ENCODE results near the gene MRPL22. TPM values are rescaled to one million over a fixed set of nuclear protein-coding genes. Genes with fewer than 3 reads are reported as not detected.

Gene MRPL22
- total RNA-seq, 1 experiment from 2014 or later = 77.2 TPM

GRCh38 chr5:154968953-154969352 is 28.1 kb downstream of the MRPL22 start:
- no peak overlapping the region for H4K91ac ChIP-seq (ENCODE audit: insufficient read length, low read depth, low read length)
- no peaks in the 10 kb centered on the region for H3K4me1 Mint-ChIP-seq
- no peak overlapping the region for H3K18ac ChIP-seq (ENCODE audit: insufficient read length, low read depth, low read length)
- no peak overlapping the region for H3K56ac ChIP-seq (ENCODE audit: insufficient read length, low read depth, low read length)
- H2AK5ac ChIP-seq (ENCODE audit: insufficient read length, low read length) = no peak overlapping the region
- H3K36me3 Mint-ChIP-seq (ENCODE audit: insufficient read depth in 1 of 3, low read depth in 3 of 3) = peaks cover 0 to 6% (median 5%) of the 10 kb centered on the region in 3 experiments; a peak in 4 of 7 replicates
- H3K4me1 ChIP-seq (ENCODE audit: insufficient read depth, low read length) = no peaks in the 10 kb centered on the region
- no CpG with 5 or more reads among the region's 5 CpGs for WGBS (ENCODE audit: extremely low coverage, insufficient read length, low lambda C conversion rate)
- TF ChIP-seq CTCF (conservative IDR thresholded peaks at IDR 0.05) = no peak
- no peaks in the 10 kb centered on the region for H3K9me3 ChIP-seq (ENCODE audit: control insufficient read depth, low read depth, low read length)
- no peak overlapping the region for H2BK120ac ChIP-seq (ENCODE audit: low read depth, low read length, poor library complexity, severe bottlenecking)
- H2BK12ac ChIP-seq (ENCODE audit: insufficient read length, low read depth, low read length) = no peak overlapping the region
- H2BK5ac ChIP-seq (ENCODE audit: insufficient read length, low read length) = no peak overlapping the region
- H3K79me1 ChIP-seq (ENCODE audit: insufficient read depth, low read depth, low read length, poor library complexity, severe bottlenecking) = no peaks in the 10 kb centered on the region
- no peak overlapping the region for H4K5ac ChIP-seq (ENCODE audit: insufficient read length, low read depth, low read length)
- no peak overlapping the region for H3K4me3 Mint-ChIP-seq
- H3K4me2 ChIP-seq (ENCODE audit: insufficient read depth, insufficient read length, low read length) = no peak overlapping the region
- H3K23me2 ChIP-seq (ENCODE audit: insufficient read length, low read depth, low read length, poor library complexity, severe bottlenecking) = no peaks in the 10 kb centered on the region
- no peaks in the 10 kb centered on the region for H3K79me2 ChIP-seq (ENCODE audit: insufficient read depth, low read length)
- H4K8ac ChIP-seq (replicated peaks; ENCODE audit: insufficient read length, low read depth, low read length) = no peak overlapping the region
- no peaks in the 10 kb centered on the region for H3K27me3 Mint-ChIP-seq (ENCODE audit: low read depth)
- H2BK20ac ChIP-seq (ENCODE audit: low read depth, low read length, poor library complexity, severe bottlenecking) = no peak overlapping the region
- no peak overlapping the region for H3K23ac ChIP-seq (ENCODE audit: insufficient read length, low read depth, low read length)
- no peak overlapping the region for H2AFZ ChIP-seq (ENCODE audit: low read length)
- DNase-seq = no peak
- H3K27ac ChIP-seq (ENCODE audit: insufficient read length, low read depth, low read length) = no peak overlapping the region
- H3K9me3 Mint-ChIP-seq = no peaks in the 10 kb centered on the region
- no peak overlapping the region for H3K14ac ChIP-seq (ENCODE audit: insufficient read depth, low read length)
- no peak overlapping the region for H3K9ac ChIP-seq (ENCODE audit: extremely low read depth, insufficient read length, low read length)
- no peak overlapping the region for H3K27ac Mint-ChIP-seq
- H3K27me3 ChIP-seq (ENCODE audit: insufficient read depth, low read length) = no peaks in the 10 kb centered on the region
- H2BK15ac ChIP-seq (ENCODE audit: low read depth, low read length) = no peak overlapping the region
- H3K4ac ChIP-seq (ENCODE audit: low read depth, low read length) = no peak overlapping the region
- no peaks in the 10 kb centered on the region for H4K20me1 ChIP-seq (ENCODE audit: control insufficient read depth, insufficient read depth, insufficient read length)
- no peak overlapping the region for H3T11ph ChIP-seq (ENCODE audit: low read length)
